Natural killer cell (primary cell): Measurements from ENCODE around the gene ERLEC1. TPM values are rescaled to one million over a fixed set of nuclear protein-coding genes. Genes with fewer than 3 reads are reported as not detected.

Source experiments
- ATAC-seq, 3 donors: fragments of 150-1000 bp in 2 of 3; fragments of 200-7000 bp in 1 of 3; cut with Tn5 transposase; 1 replicate in 1 of 3; 2 replicates in 2 of 3; pipeline ENCODE4 v1.10.0; 2021; ENCODE audit warnings: mild to moderate bottlenecking in 2 of 3, moderate library complexity in 2 of 3
- DNase-seq, 2 donors: peaks; one replicate each; pipeline versions ENCODE4 v3.0.0 to v3.0.0-alpha.2; 2013 to 2021; ENCODE audit warnings: mixed read lengths in 1 of 2
- H3K27ac ChIP-seq: one replicate; pipeline ENCODE4 v1.5.1; 2013; ENCODE audit warnings: mild to moderate bottlenecking, low read length
- H3K27me3 ChIP-seq: one replicate; pipeline ENCODE4 v1.6.1; 2013; ENCODE audit warnings: low read length; ENCODE audit not compliant: control insufficient read depth, insufficient read depth
- H3K36me3 ChIP-seq: one replicate; pipeline ENCODE4 v1.6.1; 2013; ENCODE audit warnings: low read length; ENCODE audit not compliant: control insufficient read depth, insufficient read depth
- H3K4me1 ChIP-seq: one replicate; pipeline ENCODE4 v1.6.1; 2013; ENCODE audit warnings: low read length; ENCODE audit not compliant: control insufficient read depth, insufficient read depth
- H3K4me3 ChIP-seq: one replicate; pipeline ENCODE4 v1.5.1; 2013; ENCODE audit warnings: low read length
- H3K9me3 ChIP-seq: one replicate; pipeline ENCODE4 v1.6.1; 2013; ENCODE audit warnings: low read length; ENCODE audit not compliant: control insufficient read depth, insufficient read depth
- H3K27ac Mint-ChIP-seq, 2 donors: one replicate each; pipeline ENCODE4 v1.8.0; 2022; ENCODE audit warnings: mild to moderate bottlenecking in 2 of 2, mixed read lengths in 2 of 2, moderate library complexity in 1 of 2
- H3K27me3 Mint-ChIP-seq, 2 donors: one replicate each; pipeline ENCODE4 v1.8.0; 2022; ENCODE audit warnings: low read depth in 2 of 2, mixed read lengths in 2 of 2
- H3K36me3 Mint-ChIP-seq: one replicate; pipeline ENCODE4 v1.8.0; 2022; ENCODE audit warnings: mixed read lengths
- H3K4me1 Mint-ChIP-seq, 2 donors: one replicate each; pipeline ENCODE4 v1.8.0; 2022; ENCODE audit warnings: mixed read lengths in 2 of 2
- H3K4me3 Mint-ChIP-seq: one replicate; pipeline ENCODE4 v1.8.0; 2022; ENCODE audit warnings: mild to moderate bottlenecking, moderate library complexity, mixed read lengths
- H3K9me3 Mint-ChIP-seq, 2 donors: one replicate each; pipeline ENCODE4 v1.8.0; 2022; ENCODE audit warnings: mixed read lengths in 2 of 2
- WGBS: methylation state at CpG from one replicate; pipeline ENCODE4 v1.1.7; 2013; ENCODE audit warnings: missing lambda C conversion rate; ENCODE audit not compliant: insufficient coverage; 5-methylcytosine and 5-hydroxymethylcytosine counted together
- intact Hi-C: fragments of 100-400 bp; cut with micrococcal nuclease; formaldehyde crosslinking; loops from one replicate; pipeline ENCODE4 v1.14.2; 2022
- total RNA-seq, 4 donors: library from RNA; stranded (reverse); fragments of 120-200 nt in 1 of 4; gene quantifications; one replicate each; pipeline versions ENCODE4 v1.2.3 to v1.2.4, GENCODE V29; 2013 to 2022
- TF ChIP-seq, protein P1 (sequence below): fragments of 200-600 bp; IDR thresholded peaks from one replicate; pipeline ENCODE4 v1.8.0; 2022; ENCODE audit warnings: antibody characterized with exemption

The ERLEC1 gene
- total RNA-seq, 3 donors from 2014 or later (not counting 1 experiment from before 2014, with no cell fraction given), result 19.7 to 27.1 (median 21.7) TPM

DNA sequence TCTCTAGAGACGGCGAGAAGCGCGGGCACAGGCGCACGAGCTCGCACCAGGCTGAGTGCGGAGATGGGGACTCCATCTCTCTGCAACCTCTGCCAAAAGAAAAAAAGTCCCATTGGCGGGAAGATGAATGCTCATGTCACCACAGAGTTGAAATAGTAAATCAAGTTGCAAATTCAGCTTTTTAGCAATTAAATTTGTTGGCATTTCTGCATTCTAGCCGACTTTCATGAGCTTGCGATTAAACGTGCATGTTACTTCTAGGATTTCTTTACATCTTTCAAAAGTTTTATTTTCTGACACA is 18.7 kb upstream of the ERLEC1 start:
- peak overlapping the region; percentile 90 to 93 for H3K27ac Mint-ChIP-seq
- Histone ChIP-seq H3K36me3 (no peaks in the 10 kb centered on the region), H3K4me3 (peak overlapping the region; percentile 87), H3K27ac (peak overlapping the region; percentile 82), H3K9me3 (no peaks in the 10 kb centered on the region), H3K4me1 (peaks cover 4% of the 10 kb centered on the region), H3K27me3 (no peaks in the 10 kb centered on the region)
- no peaks in the 10 kb centered on the region for H3K27me3 Mint-ChIP-seq
- no peaks in the 10 kb centered on the region for H3K9me3 Mint-ChIP-seq
- DNase-seq, result no peak
- no peaks in the 10 kb centered on the region for H3K36me3 Mint-ChIP-seq
- intact Hi-C loops, result no loop called here
- TF ChIP-seq, protein P1, sequence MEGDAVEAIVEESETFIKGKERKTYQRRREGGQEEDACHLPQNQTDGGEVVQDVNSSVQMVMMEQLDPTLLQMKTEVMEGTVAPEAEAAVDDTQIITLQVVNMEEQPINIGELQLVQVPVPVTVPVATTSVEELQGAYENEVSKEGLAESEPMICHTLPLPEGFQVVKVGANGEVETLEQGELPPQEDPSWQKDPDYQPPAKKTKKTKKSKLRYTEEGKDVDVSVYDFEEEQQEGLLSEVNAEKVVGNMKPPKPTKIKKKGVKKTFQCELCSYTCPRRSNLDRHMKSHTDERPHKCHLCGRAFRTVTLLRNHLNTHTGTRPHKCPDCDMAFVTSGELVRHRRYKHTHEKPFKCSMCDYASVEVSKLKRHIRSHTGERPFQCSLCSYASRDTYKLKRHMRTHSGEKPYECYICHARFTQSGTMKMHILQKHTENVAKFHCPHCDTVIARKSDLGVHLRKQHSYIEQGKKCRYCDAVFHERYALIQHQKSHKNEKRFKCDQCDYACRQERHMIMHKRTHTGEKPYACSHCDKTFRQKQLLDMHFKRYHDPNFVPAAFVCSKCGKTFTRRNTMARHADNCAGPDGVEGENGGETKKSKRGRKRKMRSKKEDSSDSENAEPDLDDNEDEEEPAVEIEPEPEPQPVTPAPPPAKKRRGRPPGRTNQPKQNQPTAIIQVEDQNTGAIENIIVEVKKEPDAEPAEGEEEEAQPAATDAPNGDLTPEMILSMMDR, result no peak
- ATAC-seq, result peak in 1 of 3 donors; percentile 65
- peak overlapping the region; percentile 93 for H3K4me3 Mint-ChIP-seq
- WGBS, result 2% methylated on average over 12 of the region's 12 CpGs
- H3K4me1 Mint-ChIP-seq, result peaks cover 17 to 21% of the 10 kb centered on the region in 2 donors

DNA sequence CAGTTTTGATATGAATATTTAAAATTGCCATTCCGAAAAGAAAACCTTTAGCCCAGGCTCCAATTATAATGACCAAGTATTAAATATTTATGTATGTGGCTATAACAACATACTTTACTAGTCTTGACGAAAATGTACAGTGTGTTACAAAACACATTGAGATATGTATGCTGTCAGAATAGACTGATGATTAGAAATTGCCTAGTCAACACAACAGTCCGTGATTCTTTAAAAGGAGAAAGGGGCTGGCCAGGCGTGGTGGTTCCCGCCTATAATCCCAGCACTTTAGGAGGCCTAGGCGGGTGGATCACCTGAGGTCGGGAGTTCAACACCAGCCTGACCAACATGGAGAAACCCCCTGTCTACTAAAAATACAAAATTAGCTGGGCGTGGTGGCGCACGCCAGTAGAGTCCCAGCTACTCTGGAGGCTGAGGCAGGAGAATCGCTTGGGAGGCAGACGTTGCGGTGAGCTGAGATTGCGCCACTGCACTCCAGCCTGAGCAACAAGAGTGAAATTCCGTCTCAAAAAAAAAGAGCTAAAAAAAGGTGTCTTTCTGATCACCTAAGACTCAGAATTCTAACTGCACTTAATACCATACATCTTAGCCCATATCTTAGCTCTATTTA is 17.4 kb upstream of the ERLEC1 start:
- Mint-ChIP-seq H3K36me3 (no peaks in the 10 kb centered on the region), H3K4me3 (no peak overlapping the region), H3K4me1 (peaks cover 17 to 21% of the 10 kb centered on the region in 2 donors), H3K9me3 (no peaks in the 10 kb centered on the region), H3K27ac (no peak overlapping the region), H3K27me3 (no peaks in the 10 kb centered on the region)
- WGBS, result 94% methylated on average over 14 of the region's 15 CpGs
- no peak for DNase-seq
- H3K27me3 ChIP-seq, result no peaks in the 10 kb centered on the region
- ATAC-seq, result no peak
- H3K36me3 ChIP-seq, result peaks cover 4% of the 10 kb centered on the region
- no peak overlapping the region for H3K27ac ChIP-seq
- no peak overlapping the region for H3K4me3 ChIP-seq
- no peaks in the 10 kb centered on the region for H3K9me3 ChIP-seq
- H3K4me1 ChIP-seq, result peaks cover 4% of the 10 kb centered on the region
- TF ChIP-seq, protein P1, result no peak
- intact Hi-C loops, result no loop called here

GRCh38 chr2:53770264-53770663 is 16.6 kb upstream of the ERLEC1 start:
- intact Hi-C loops, result no loop called here
- Histone ChIP-seq H3K4me3 (no peak overlapping the region), H3K27ac (no peak overlapping the region), H3K27me3 (no peaks in the 10 kb centered on the region), H3K9me3 (no peaks in the 10 kb centered on the region), H3K4me1 (peaks cover 4% of the 10 kb centered on the region), H3K36me3 (peaks cover 4% of the 10 kb centered on the region)
- no peak overlapping the region for H3K27ac Mint-ChIP-seq
- no peaks in the 10 kb centered on the region for H3K36me3 Mint-ChIP-seq
- TF ChIP-seq, protein P1, result no peak
- peaks cover 17 to 21% of the 10 kb centered on the region in 2 donors for H3K4me1 Mint-ChIP-seq
- WGBS, result 97% methylated on average over 2 of the region's 4 CpGs
- ATAC-seq (no peak), DNase-seq (peak in 1 of 2 donors; percentile 6)
- no peak overlapping the region for H3K4me3 Mint-ChIP-seq
- no peaks in the 10 kb centered on the region for H3K9me3 Mint-ChIP-seq
- no peaks in the 10 kb centered on the region for H3K27me3 Mint-ChIP-seq

- TF ChIP-seq, protein P1, result no peak
- no peak for DNase-seq
- Mint-ChIP-seq H3K36me3 (no peaks in the 10 kb centered on the region), H3K9me3 (no peaks in the 10 kb centered on the region), H3K4me3 (no peak overlapping the region), H3K27ac (no peak overlapping the region), H3K27me3 (no peaks in the 10 kb centered on the region), H3K4me1 (peaks cover 9% of the 10 kb centered on the region in 2 donors)
- no peaks in the 10 kb centered on the region for H3K27me3 ChIP-seq
- no peak for ATAC-seq
- H3K4me3 ChIP-seq, result no peak overlapping the region
- H3K27ac ChIP-seq, result no peak overlapping the region
- H3K9me3 ChIP-seq, result no peaks in the 10 kb centered on the region
- H3K4me1 ChIP-seq, result no peaks in the 10 kb centered on the region
- WGBS, result 63% methylated on average over 1 of the region's 1 CpG
- intact Hi-C loops, result no loop called here
- H3K36me3 ChIP-seq, result peaks cover 4% of the 10 kb centered on the region
These were observed 9.7 kb upstream of the ERLEC1 start for GRCh38 chr2:53777134-53777533.
